SK-N-SH (cell line): ENCODE results near the gene BICC1. TPM values are rescaled to one million over a fixed set of nuclear protein-coding genes. Genes with fewer than 3 reads are reported as not detected.

Experiments
- CTCF ChIA-PET: fragments of 300-600, 350-600 bp; formaldehyde crosslinking; extraction: SDS; loops from one replicate; lab custom pipeline; 2021; lab: Yijun Ruan, JAX
- POLR2A ChIA-PET: fragments of 350-600 bp; sonication (Branson Sonifier 250); formaldehyde crosslinking; extraction: SDS; loops from one replicate; lab custom pipeline; 2020; ENCODE audit warnings: antibody characterized with exemption, inconsistent platforms; lab: Yijun Ruan, JAX
- DNase-seq: peaks from one replicate; pipeline ENCODE4 v3.0.0; 2012
- H2AFZ ChIP-seq: fragments of 200-600 bp; sonication (generic); 2 replicates; pipeline ENCODE4 v1.8.1; 2016; ENCODE audit warnings: antibody characterized with exemption, mild to moderate bottlenecking, low read depth
- H3F3A ChIP-seq: fragments of 200-600 bp; sonication (generic); replicated peaks from 2 replicates; pipeline ENCODE3; 2016; ENCODE audit warnings: antibody characterized with exemption, mild to moderate bottlenecking; ENCODE audit not compliant: insufficient read depth
- H3K27ac ChIP-seq, 2 experiments: fragments of 200-500 bp in 1 of 2; fragments of 200-600 bp in 1 of 2; sonication (Bioruptor generic) in 1 of 2; sonication (generic), shearing (Covaris generic) in 1 of 2; 2 replicates each; pipeline versions ENCODE4 v1.5.1 to v1.6.1; 2014 to 2016; ENCODE audit warnings: low read depth in 2 of 2, inconsistent platforms in 1 of 2, low read length in 1 of 2, mild to moderate bottlenecking in 1 of 2, mixed read lengths in 1 of 2
- H3K27me3 ChIP-seq: fragments of 200-600 bp; sonication (generic), shearing (Covaris generic); 2 replicates; pipeline ENCODE4 v1.6.1; 2016; ENCODE audit warnings: mixed run types; ENCODE audit not compliant: insufficient read depth
- H3K36me3 ChIP-seq, 2 experiments: fragments of 200-500 bp in 1 of 2; fragments of 200-600 bp in 1 of 2; sonication (Bioruptor generic) in 1 of 2; sonication (generic) in 1 of 2; replicated peaks in 1 of 2; 2 replicates each; pipeline versions ENCODE3 to v1.5.1; 2014 to 2016; ENCODE audit warnings: low read length in 1 of 2, mild to moderate bottlenecking in 1 of 2; ENCODE audit not compliant: insufficient read depth in 2 of 2, control insufficient read depth in 1 of 2
- H3K4me1 ChIP-seq, 2 experiments: fragments of 200-500 bp in 1 of 2; fragments of 200-600 bp in 1 of 2; sonication (Bioruptor generic) in 1 of 2; sonication (generic), shearing (Covaris generic) in 1 of 2; 2 replicates each; pipeline versions ENCODE4 v1.5.1 to v1.6.1; 2014 to 2016; ENCODE audit warnings: low read depth in 1 of 2, low read length in 1 of 2, mixed run types in 1 of 2; ENCODE audit not compliant: insufficient read depth in 2 of 2, control insufficient read depth in 1 of 2
- H3K4me2 ChIP-seq: fragments of 200-600 bp; sonication (generic), shearing (Covaris generic); 2 replicates; pipeline ENCODE4 v1.6.1; 2017; ENCODE audit warnings: mixed run types
- H3K4me3 ChIP-seq, 2 experiments: fragments of 200-500 bp in 1 of 2; fragments of 200-600 bp in 1 of 2; sonication (Bioruptor generic) in 1 of 2; sonication (generic), shearing (Covaris generic) in 1 of 2; 2 replicates each; pipeline versions ENCODE4 v1.5.1 to v1.8.1; 2014 to 2016; ENCODE audit warnings: low read depth in 2 of 2, inconsistent platforms in 1 of 2, low read length in 1 of 2, mild to moderate bottlenecking in 1 of 2, mixed read lengths in 1 of 2, moderate library complexity in 1 of 2
- H3K79me2 ChIP-seq: fragments of 200-600 bp; sonication (generic); 2 replicates; pipeline ENCODE4 v1.8.1; 2017; ENCODE audit warnings: mild to moderate bottlenecking; ENCODE audit not compliant: insufficient read depth
- H3K9ac ChIP-seq: fragments of 200-600 bp; sonication (generic); 2 replicates; pipeline ENCODE4 v1.6.1; 2017; ENCODE audit warnings: mixed run types
- H3K9me2 ChIP-seq: fragments of 200-600 bp; sonication (generic); 2 replicates; pipeline ENCODE4 v1.6.1; 2017; ENCODE audit warnings: mixed run types
- H3K9me3 ChIP-seq: fragments of 200-600 bp; sonication (generic); 2 replicates; pipeline ENCODE4 v1.6.1; 2017; ENCODE audit warnings: mixed run types, mild to moderate bottlenecking, moderate library complexity
- H4K20me1 ChIP-seq: fragments of 200-600 bp; sonication (generic); 2 replicates; pipeline ENCODE4 v1.6.1; 2017; ENCODE audit warnings: mild to moderate bottlenecking, mixed run types; ENCODE audit not compliant: insufficient read depth
- CHD2 ChIP-seq: fragments of 150-350 bp; IDR thresholded peaks from 2 replicates; pipeline ENCODE4 v1.6.1; 2018; ENCODE audit warnings: low read length; ENCODE audit not compliant: partially characterized antibody
- CTCF ChIP-seq: fragments of 200-600 bp; sonication (generic); IDR thresholded peaks from 2 replicates; pipeline ENCODE4 v1.6.1; 2017; ENCODE audit warnings: antibody characterized with exemption, mild to moderate bottlenecking, moderate library complexity
- EP300 ChIP-seq, 2 experiments: IDR thresholded peaks; 2 replicates each; pipeline versions ENCODE4 v1.4.0 to v1.6.1; 2012; ENCODE audit warnings: borderline replicate concordance in 1 of 2, low read depth in 1 of 2, low read length in 1 of 2
- EZH2phosphoT487 ChIP-seq: fragments of 200-600 bp; sonication (generic); IDR thresholded peaks from 2 replicates; pipeline ENCODE4 v1.6.1; 2017; ENCODE audit warnings: low read depth, mixed run types, mild to moderate bottlenecking, antibody characterized with exemption, moderate library complexity, borderline replicate concordance
- FOXM1 ChIP-seq: IDR thresholded peaks from 2 replicates; pipeline ENCODE4 v1.4.0; 2012; ENCODE audit warnings: low read depth, mild to moderate bottlenecking
- GABPA ChIP-seq: IDR thresholded peaks from 2 replicates; pipeline ENCODE4 v1.4.0; 2012; ENCODE audit warnings: low read depth, mild to moderate bottlenecking
- IRF3 ChIP-seq: fragments of 150-350 bp; IDR thresholded peaks from 2 replicates; pipeline ENCODE4 v1.6.1; 2016; ENCODE audit warnings: mild to moderate bottlenecking, low read depth, low read length
- JUND ChIP-seq: IDR thresholded peaks from 2 replicates; pipeline ENCODE4 v1.4.0; 2012
- MAX ChIP-seq: IDR thresholded peaks from 2 replicates; pipeline ENCODE4 v1.4.0; 2012; ENCODE audit warnings: low read depth
- MEF2A ChIP-seq: IDR thresholded peaks from 2 replicates; pipeline ENCODE4 v1.4.0; 2012; ENCODE audit warnings: low read depth, borderline replicate concordance
- NFIC ChIP-seq: IDR thresholded peaks from 2 replicates; pipeline ENCODE4 v1.4.0; 2012; ENCODE audit warnings: borderline replicate concordance
- POLR2AphosphoS5 ChIP-seq: IDR thresholded peaks from 2 replicates; pipeline ENCODE4 v1.6.1; 2012; ENCODE audit warnings: low read depth, low read length
- SIN3A ChIP-seq: IDR thresholded peaks from 2 replicates; pipeline ENCODE4 v1.6.1; 2012; ENCODE audit warnings: low read depth, mild to moderate bottlenecking, low read length, moderate library complexity, borderline replicate concordance
- SMC3 ChIP-seq: IDR thresholded peaks from 2 replicates; pipeline ENCODE4 v1.6.1; 2012; ENCODE audit warnings: low read depth, low read length, improper control_type of control experiment
- TCF12 ChIP-seq: IDR thresholded peaks from 2 replicates; pipeline ENCODE4 v1.4.0; 2012
- YY1 ChIP-seq: IDR thresholded peaks from 2 replicates; pipeline ENCODE4 v1.4.0; 2012; ENCODE audit warnings: low read depth, mild to moderate bottlenecking
- ZBTB33 ChIP-seq: IDR thresholded peaks from 2 replicates; pipeline ENCODE4 v1.4.0; 2012; ENCODE audit warnings: low read depth, borderline replicate concordance
- WGBS: methylation state at CpG from one replicate; pipeline ENCODE4 v1.1.6; 2017; ENCODE audit warnings: low lambda C conversion rate; 5-methylcytosine and 5-hydroxymethylcytosine counted together
- polyA plus RNA-seq, 3 experiments: library from polyadenylated mRNA; depleted of rRNA; stranded (reverse); fragments of >200 nt; gene quantifications; 2 replicates each; pipeline ENCODE4 v1.2.3, GENCODE V29; 2012

BICC1 gene
- polyA plus RNA-seq, 1 of the 3 experiments (the other 2 are of a cell fraction): 1.5 TPM

- H3K27ac ChIP-seq: no peak overlapping the region
- ChIA-PET CTCF (interaction anchor here (0.7 to 1.0 kb wide), 2 partner anchors 36 to 74 kb away, joined by 3 read pairs; no protein-coding TSS in a partner anchor), POLR2A (no interaction called here)
- no peak for DNase-seq
- H3K27me3 ChIP-seq: no peaks in the 10 kb centered on the region
- H3K9me2 ChIP-seq: no peaks in the 10 kb centered on the region
- no peak overlapping the region for H3K4me3 ChIP-seq
- no peaks in the 10 kb centered on the region for H3K4me1 ChIP-seq
- H3K9me3 ChIP-seq: no peaks in the 10 kb centered on the region
- WGBS: 83% methylated on average over 3 of the region's 4 CpGs
- H4K20me1 ChIP-seq: no peaks in the 10 kb centered on the region
- no peak overlapping the region for H3K9ac ChIP-seq
- no peak overlapping the region for H2AFZ ChIP-seq
- no peaks in the 10 kb centered on the region for H3F3A ChIP-seq
- no peaks in the 10 kb centered on the region for H3K79me2 ChIP-seq
- no peak overlapping the region for H3K4me2 ChIP-seq
- TF ChIP-seq ZBTB33: no peak
- no peak for TF ChIP-seq IRF3
- TF ChIP-seq GABPA: no peak
- TF ChIP-seq MAX: no peak
- TF ChIP-seq TCF12: no peak
- H3K36me3 ChIP-seq: no peaks in the 10 kb centered on the region
Measured at GRCh38 chr10:58465629-58466028, 47.0 kb upstream of the BICC1 start.

GRCh38 chr10:58467931-58468635 lies 44.6 kb upstream of the BICC1 start:
- POLR2A ChIA-PET: no interaction called here
- H3K36me3 ChIP-seq: no peaks in the 10 kb centered on the region
- TF ChIP-seq MEF2A: no peak
- no peak for TF ChIP-seq NFIC
- TF ChIP-seq YY1: no peak
- no peak for TF ChIP-seq IRF3
- no peak for TF ChIP-seq SIN3A
- no peak for TF ChIP-seq FOXM1
- TF ChIP-seq JUND: no peak
- no peak for TF ChIP-seq TCF12
- no peak for TF ChIP-seq POLR2AphosphoS5
- TF ChIP-seq SMC3: no peak
- TF ChIP-seq EZH2phosphoT487: no peak
- TF ChIP-seq ZBTB33: no peak
- TF ChIP-seq CHD2: no peak
- TF ChIP-seq CTCF: no peak
- no peak for TF ChIP-seq EP300 (IDR thresholded peaks at IDR 0.05; ENCODE audit: borderline replicate concordance in 1 of 2, low read depth in 1 of 2, low read length in 1 of 2)

More at GRCh38 chr10:58467931-58468635, 44.6 kb upstream of the BICC1 start:
- H3F3A ChIP-seq: no peaks in the 10 kb centered on the region
- WGBS: 74% methylated on average over 2 of the region's 2 CpGs
- H3K27me3 ChIP-seq: no peaks in the 10 kb centered on the region
- H3K4me1 ChIP-seq: no peaks in the 10 kb centered on the region
- H3K9me2 ChIP-seq: no peaks in the 10 kb centered on the region
- H3K9ac ChIP-seq: no peak overlapping the region
- H3K27ac ChIP-seq: no peak overlapping the region
- H3K79me2 ChIP-seq: no peaks in the 10 kb centered on the region
- no peaks in the 10 kb centered on the region for H4K20me1 ChIP-seq
- H3K4me3 ChIP-seq: no peak overlapping the region
- H3K4me2 ChIP-seq: no peak overlapping the region
- no peak overlapping the region for H2AFZ ChIP-seq
- CTCF ChIA-PET: no interaction called here
- no peaks in the 10 kb centered on the region for H3K9me3 ChIP-seq
- no peak for DNase-seq
